Karpas-422 (cell line): ENCODE data around the gene OR6K3. TPM values are rescaled to one million over a fixed set of nuclear protein-coding genes. Genes with fewer than 3 reads are reported as not detected.

ENCODE experiments used
- DNase-seq: peaks from one replicate; pipeline ENCODE4 v3.0.0-alpha.2; 2015
- H2AFZ ChIP-seq: fragments of 200-600 bp; sonication (generic); 2 replicates; pipeline ENCODE4 v1.6.1; 2014; ENCODE audit warnings: antibody characterized with exemption, low read length, mixed read lengths
- H3K27ac ChIP-seq: fragments of 200-600 bp; sonication (generic); 2 replicates; pipeline ENCODE4 v1.5.1; 2014; ENCODE audit warnings: mild to moderate bottlenecking, low read length, moderate library complexity
- H3K27me3 ChIP-seq: fragments of 200-600 bp; sonication (generic); 2 replicates; pipeline ENCODE4 v1.6.1; 2014; ENCODE audit warnings: low read length, mixed read lengths
- H3K36me3 ChIP-seq: fragments of 200-600 bp; sonication (generic); 2 replicates; pipeline ENCODE4 v1.6.1; 2014; ENCODE audit warnings: low read length, mixed read lengths; ENCODE audit not compliant: insufficient read depth
- H3K4me1 ChIP-seq: fragments of 200-600 bp; sonication (generic); 2 replicates; pipeline ENCODE4 v1.6.1; 2014; ENCODE audit warnings: mild to moderate bottlenecking, low read length, mixed read lengths
- H3K4me2 ChIP-seq: fragments of 200-600 bp; sonication (generic); 2 replicates; pipeline ENCODE4 v1.6.1; 2014; ENCODE audit warnings: low read length, low read depth, mild to moderate bottlenecking; ENCODE audit not compliant: poor library complexity, severe bottlenecking
- H3K4me3 ChIP-seq: fragments of 200-600 bp; sonication (generic); 2 replicates; pipeline ENCODE4 v1.5.1; 2014; ENCODE audit warnings: mild to moderate bottlenecking, antibody characterized with exemption, low read length, mixed read lengths
- H3K79me2 ChIP-seq: fragments of 200-600 bp; sonication (generic); 2 replicates; pipeline ENCODE4 v1.6.1; 2014; ENCODE audit warnings: mild to moderate bottlenecking, low read length, mixed read lengths
- H3K9ac ChIP-seq: fragments of 200-600 bp; sonication (generic); 2 replicates; pipeline ENCODE4 v1.6.0; 2014; ENCODE audit warnings: low read length
- H3K9me2 ChIP-seq: fragments of 200-600 bp; sonication (generic), shearing (Covaris generic); replicated peaks from 2 replicates; pipeline ENCODE4 v1.6.0; 2014; ENCODE audit warnings: mild to moderate bottlenecking, low read length, moderate library complexity; ENCODE audit not compliant: insufficient read depth
- H3K9me3 ChIP-seq: fragments of 300-700, 200-600 bp; sonication (generic); 2 replicates; pipeline ENCODE4 v1.6.1; 2014; ENCODE audit warnings: low read length, mixed read lengths
- H4K20me1 ChIP-seq: fragments of 200-600 bp; sonication (generic); 2 replicates; pipeline ENCODE4 v1.6.1; 2014; ENCODE audit warnings: mild to moderate bottlenecking, antibody characterized with exemption, low read length, low read depth; ENCODE audit not compliant: insufficient read depth
- total RNA-seq: library from RNA; depleted of rRNA; stranded (reverse); fragments of >200 nt; shearing (Covaris generic); gene quantifications from 2 replicates; pipeline ENCODE4 v1.2.3, GENCODE V29; 2014; ENCODE audit warnings: low replicate concordance; rRNA removed

Gene OR6K3
- total RNA-seq, 1 experiment from 2014 or later = not detected

- Histone ChIP-seq H3K27ac (no peak overlapping the region), H3K9me3 (no peaks in the 10 kb centered on the region), H4K20me1 (no peaks in the 10 kb centered on the region), H3K27me3 (no peaks in the 10 kb centered on the region), H3K79me2 (no peaks in the 10 kb centered on the region), H3K4me1 (no peaks in the 10 kb centered on the region), H3K9ac (no peak overlapping the region), H2AFZ (no peak overlapping the region), H3K4me2 (no peak overlapping the region), H3K9me2 (no peaks in the 10 kb centered on the region), H3K4me3 (no peak overlapping the region), H3K36me3 (no peaks in the 10 kb centered on the region)
- DNase-seq = no peak
These were observed 35.4 kb downstream of the OR6K3 start for GRCh38 chr1:158685085-158685484.

GRCh38 chr1:158681606-158682005 lies 38.9 kb downstream of the OR6K3 start:
- Histone ChIP-seq H3K4me3 (no peak overlapping the region), H4K20me1 (no peaks in the 10 kb centered on the region), H3K9me3 (no peaks in the 10 kb centered on the region), H3K79me2 (no peaks in the 10 kb centered on the region), H3K27ac (no peak overlapping the region), H3K36me3 (no peaks in the 10 kb centered on the region), H3K27me3 (no peaks in the 10 kb centered on the region), H3K4me1 (no peaks in the 10 kb centered on the region), H3K9ac (no peak overlapping the region), H3K4me2 (no peak overlapping the region), H3K9me2 (no peaks in the 10 kb centered on the region), H2AFZ (no peak overlapping the region)
- DNase-seq = no peak

- H3K9ac ChIP-seq = no peak overlapping the region
- H3K4me2 ChIP-seq = no peak overlapping the region
- H3K27me3 ChIP-seq = no peaks in the 10 kb centered on the region
- H3K9me2 ChIP-seq = no peaks in the 10 kb centered on the region
- no peaks in the 10 kb centered on the region for H4K20me1 ChIP-seq
- DNase-seq = no peak
- H3K27ac ChIP-seq = no peak overlapping the region
- H3K4me1 ChIP-seq = no peaks in the 10 kb centered on the region
- H3K79me2 ChIP-seq = no peaks in the 10 kb centered on the region
- H3K9me3 ChIP-seq = no peaks in the 10 kb centered on the region
- H3K4me3 ChIP-seq = no peak overlapping the region
- no peaks in the 10 kb centered on the region for H3K36me3 ChIP-seq
- no peak overlapping the region for H2AFZ ChIP-seq
These were observed 41.2 kb downstream of the OR6K3 start for GRCh38 chr1:158679289-158679688.

GRCh38 chr1:158675563-158676323 lies 44.8 kb downstream of the OR6K3 start:
- no peaks in the 10 kb centered on the region for H3K4me1 ChIP-seq
- no peaks in the 10 kb centered on the region for H3K9me3 ChIP-seq
- no peaks in the 10 kb centered on the region for H3K9me2 ChIP-seq
- H2AFZ ChIP-seq = no peak overlapping the region
- H3K9ac ChIP-seq = no peak overlapping the region
- no peaks in the 10 kb centered on the region for H3K27me3 ChIP-seq
- no peak overlapping the region for H3K4me2 ChIP-seq
- H3K36me3 ChIP-seq = no peaks in the 10 kb centered on the region
- H3K27ac ChIP-seq = no peak overlapping the region
- H3K79me2 ChIP-seq = no peaks in the 10 kb centered on the region
- no peak for DNase-seq
- no peaks in the 10 kb centered on the region for H4K20me1 ChIP-seq
- H3K4me3 ChIP-seq = no peak overlapping the region

- no peaks in the 10 kb centered on the region for H3K79me2 ChIP-seq
- no peak for DNase-seq
- H3K27ac ChIP-seq = no peak overlapping the region
- no peaks in the 10 kb centered on the region for H3K4me1 ChIP-seq
- no peak overlapping the region for H3K4me3 ChIP-seq
- H4K20me1 ChIP-seq = no peaks in the 10 kb centered on the region
- no peak overlapping the region for H3K4me2 ChIP-seq
- H2AFZ ChIP-seq = no peak overlapping the region
- H3K36me3 ChIP-seq = no peaks in the 10 kb centered on the region
- H3K27me3 ChIP-seq = no peaks in the 10 kb centered on the region
- no peaks in the 10 kb centered on the region for H3K9me3 ChIP-seq
- no peaks in the 10 kb centered on the region for H3K9me2 ChIP-seq
- no peak overlapping the region for H3K9ac ChIP-seq
These were observed 46.2 kb downstream of the OR6K3 start for GRCh38 chr1:158674302-158674701.

Other genes starting within 250 kb of the OR6K3 start
- not detected in 2 replicates for gene OR10R2, start 248.5 kb downstream of the OR6K3 start, total RNA-seq
- gene OR6Y1, start 166.3 kb downstream of the OR6K3 start, total RNA-seq = not detected in 2 replicates
- not detected in 2 replicates for gene OR6P1, start 150.1 kb downstream of the OR6K3 start, total RNA-seq
- not detected in 2 replicates for gene OR10X1, start 140.8 kb downstream of the OR6K3 start, total RNA-seq
- gene OR10Z1, start 115.5 kb downstream of the OR6K3 start, total RNA-seq = not detected in 2 replicates
- not detected in 2 replicates for gene SPTA1, start 34.0 kb downstream of the OR6K3 start, total RNA-seq
- gene OR6K2, start 20.1 kb downstream of the OR6K3 start, total RNA-seq = not detected in 2 replicates
- not detected in 2 replicates for gene OR6K6, start 34.0 kb upstream of the OR6K3 start, total RNA-seq
- not detected in 2 replicates for gene OR6N1, start 51.5 kb upstream of the OR6K3 start, total RNA-seq
- gene OR6N2, start 60.5 kb upstream of the OR6K3 start, total RNA-seq = not detected in 2 replicates
- not detected in 2 replicates for gene MNDA, start 110.6 kb upstream of the OR6K3 start, total RNA-seq
- not detected in 2 replicates for gene PYHIN1, start 210.8 kb upstream of the OR6K3 start, total RNA-seq